GM18909 (cell line): Measurements from ENCODE around the gene IRX4.

Experiments
- ATAC-seq: cut with Tn5 transposase; IDR thresholded peaks from one replicate; pipeline ENCODE4 v1.9.1; 2021; ENCODE audit warnings: mild to moderate bottlenecking; ENCODE audit not compliant: unreplicated experiment, poor library complexity

Gene IRX4

GRCh38 chr5:1915316-1915715, 32.6 kb upstream of the IRX4 start:
- ATAC-seq, result no peak

GRCh38 chr5:1914471-1914870, 31.7 kb upstream of the IRX4 start:
- ATAC-seq, result no peak

- no peak for ATAC-seq
Measured at GRCh38 chr5:1913578-1913977, 30.9 kb upstream of the IRX4 start.

- no peak for ATAC-seq
Measured at GRCh38 chr5:1912951-1913565, 30.3 kb upstream of the IRX4 start.

GRCh38 chr5:1911773-1912235, 29.1 kb upstream of the IRX4 start:
- ATAC-seq, result no peak

- ATAC-seq, result no peak
Measured at GRCh38 chr5:1910861-1911772, 28.4 kb upstream of the IRX4 start.

- ATAC-seq, result no peak
Measured at GRCh38 chr5:1910081-1910760, 27.5 kb upstream of the IRX4 start.

- ATAC-seq, result no peak
Measured at GRCh38 chr5:1909346-1909985, 26.7 kb upstream of the IRX4 start.

- ATAC-seq, result no peak
Measured at GRCh38 chr5:1908931-1909330, 26.2 kb upstream of the IRX4 start.

GRCh38 chr5:1907616-1908015, 24.9 kb upstream of the IRX4 start:
- ATAC-seq, result no peak

- ATAC-seq, result no peak
Measured at GRCh38 chr5:1905108-1905507, 22.4 kb upstream of the IRX4 start.

- no peak for ATAC-seq
Measured at GRCh38 chr5:1901983-1902382, 19.3 kb upstream of the IRX4 start.

- no peak for ATAC-seq
Measured at GRCh38 chr5:1901061-1901460, 18.3 kb upstream of the IRX4 start.

GRCh38 chr5:1899201-1899600, 16.5 kb upstream of the IRX4 start:
- no peak for ATAC-seq

GRCh38 chr5:1897816-1898450, 15.2 kb upstream of the IRX4 start:
- no peak for ATAC-seq

- ATAC-seq, result no peak
Measured at GRCh38 chr5:1897386-1897785, 14.7 kb upstream of the IRX4 start.

- no peak for ATAC-seq
Measured at GRCh38 chr5:1896602-1897376, 14.1 kb upstream of the IRX4 start.

- ATAC-seq, result no peak
Measured at GRCh38 chr5:1895739-1896420, 13.2 kb upstream of the IRX4 start.

- ATAC-seq, result no peak
Measured at GRCh38 chr5:1894243-1894642, 11.5 kb upstream of the IRX4 start.
